ENCODE measurements around the gene SYPL1. TPM values are rescaled to one million over a fixed set of nuclear protein-coding genes. Genes with fewer than 3 reads are reported as not detected.

SYPL1 gene
- total and polyA plus RNA-seq, 2 experiments from 2014 or later = 94.2 to 110 TPM

GRCh38 chr7:106120500-106120899, 8.4 kb upstream of the SYPL1 start:
- TF ChIP-seq CTCF (IDR thresholded peaks at IDR 0.05; ENCODE audit: poor library complexity) = no peak
- TF ChIP-seq EZH2 (IDR thresholded peaks at IDR 0.05; ENCODE audit: borderline replicate concordance) = no peak
- TF ChIP-seq EZH2phosphoT487 (IDR thresholded peaks at IDR 0.05; ENCODE audit: low read depth, severe bottlenecking, unreplicated experiment) = no peak
- Histone ChIP-seq H3K4me2 (no peak overlapping the region), H3K4me3 (no peak overlapping the region), H3K36me3 (replicated peaks; ENCODE audit: insufficient read depth, low read depth) (no peaks in the 10 kb centered on the region), H3K27me3 (no peaks in the 10 kb centered on the region), H3K4me1 (ENCODE audit: insufficient read depth) (no peaks in the 10 kb centered on the region), H3K79me2 (no peaks in the 10 kb centered on the region), H3K27ac (no peak overlapping the region), H4K20me1 (ENCODE audit: insufficient read depth, poor library complexity, severe bottlenecking) (no peaks in the 10 kb centered on the region), H3K9me2 (replicated peaks; ENCODE audit: insufficient read depth) (no peaks in the 10 kb centered on the region), H2AFZ (no peak overlapping the region), H3K9me3 (ENCODE audit: low read depth) (no peaks in the 10 kb centered on the region)
- WGBS (ENCODE audit: low lambda C conversion rate, missing lambda C conversion rate) = 91% methylated on average over 2 of the region's 2 CpGs
- no peak for DNase-seq (ENCODE audit: low spot score)

GRCh38 chr7:106119719-106120118, 7.6 kb upstream of the SYPL1 start:
- H3K4me1 ChIP-seq (ENCODE audit: insufficient read depth) = no peaks in the 10 kb centered on the region
- no peaks in the 10 kb centered on the region for H3K9me2 ChIP-seq (replicated peaks; ENCODE audit: insufficient read depth)
- no peak overlapping the region for H3K4me3 ChIP-seq
- H3K27me3 ChIP-seq = no peaks in the 10 kb centered on the region
- 72% methylated on average over 3 of the region's 3 CpGs for WGBS (ENCODE audit: low lambda C conversion rate, missing lambda C conversion rate)
- DNase-seq (ENCODE audit: low spot score) = no peak
- H3K4me2 ChIP-seq = no peak overlapping the region
- TF ChIP-seq EZH2 (IDR thresholded peaks at IDR 0.05; ENCODE audit: borderline replicate concordance) (no peak), EZH2phosphoT487 (IDR thresholded peaks at IDR 0.05; ENCODE audit: low read depth, severe bottlenecking, unreplicated experiment) (no peak), CTCF (IDR thresholded peaks at IDR 0.05; ENCODE audit: poor library complexity) (no peak)
- H3K27ac ChIP-seq = no peak overlapping the region
- no peaks in the 10 kb centered on the region for H3K79me2 ChIP-seq
- no peaks in the 10 kb centered on the region for H3K9me3 ChIP-seq (ENCODE audit: low read depth)
- H3K36me3 ChIP-seq (replicated peaks; ENCODE audit: insufficient read depth, low read depth) = no peaks in the 10 kb centered on the region
- no peak overlapping the region for H2AFZ ChIP-seq
- H4K20me1 ChIP-seq (ENCODE audit: insufficient read depth, poor library complexity, severe bottlenecking) = no peaks in the 10 kb centered on the region

- Histone ChIP-seq H3K27me3 (no peaks in the 10 kb centered on the region), H3K4me2 (no peak overlapping the region), H3K4me1 (ENCODE audit: insufficient read depth) (peaks cover under 1% of the 10 kb centered on the region), H3K9me3 (ENCODE audit: low read depth) (no peaks in the 10 kb centered on the region), H3K27ac (no peak overlapping the region), H3K79me2 (no peaks in the 10 kb centered on the region), H3K9me2 (replicated peaks; ENCODE audit: insufficient read depth) (no peaks in the 10 kb centered on the region), H3K4me3 (no peak overlapping the region), H2AFZ (no peak overlapping the region), H4K20me1 (ENCODE audit: insufficient read depth, poor library complexity, severe bottlenecking) (no peaks in the 10 kb centered on the region), H3K36me3 (replicated peaks; ENCODE audit: insufficient read depth, low read depth) (no peaks in the 10 kb centered on the region)
- 89% methylated on average over 9 of the region's 9 CpGs for WGBS (ENCODE audit: low lambda C conversion rate, missing lambda C conversion rate)
- no peak for DNase-seq (ENCODE audit: low spot score)
- TF ChIP-seq EZH2phosphoT487 (IDR thresholded peaks at IDR 0.05; ENCODE audit: low read depth, severe bottlenecking, unreplicated experiment) (no peak), CTCF (IDR thresholded peaks at IDR 0.05; ENCODE audit: poor library complexity) (no peak), EZH2 (IDR thresholded peaks at IDR 0.05; ENCODE audit: borderline replicate concordance) (no peak)
Observed at GRCh38 chr7:106117786-106118544, 5.9 kb upstream of the SYPL1 start.

Data from hepatocyte (in vitro differentiated cells).